Transverse colon (tissue), 4 donors: ENCODE measurements around the gene CSNK1G1. TPM values are rescaled to one million over a fixed set of nuclear protein-coding genes. Genes with fewer than 3 reads are reported as not detected.
A peak's percentile ranks its signal among the peaks of the same experiment; 100 is the strongest.
"Not testable (repeated sequence)": the region's sequence is repeated elsewhere in the genome, so short reads cannot be mapped to it uniquely, and the experiment has no call there.

Experiments used
- DNase-seq: peaks from one replicate; pipeline ENCODE4 v3.0.0-alpha.2; 2019
- H3K27ac ChIP-seq, 4 donors: fragments of 200-600 bp; sonication (generic); 2 replicates each; pipeline ENCODE4 v1.5.1; 2016 to 2018; ENCODE audit warnings: inconsistent platforms in 4 of 4
- H3K27me3 ChIP-seq: fragments of 200-600 bp; sonication (generic); 2 replicates; pipeline ENCODE4 v1.5.1; 2017; ENCODE audit warnings: inconsistent platforms
- H3K36me3 ChIP-seq, 4 donors: fragments of 200-600 bp; sonication (generic); 2 replicates each; pipeline ENCODE4 v1.5.1; 2017 to 2019; ENCODE audit warnings: inconsistent platforms in 4 of 4
- H3K4me1 ChIP-seq, 4 donors: fragments of 200-600 bp; sonication (generic); 2 replicates each; pipeline ENCODE4 v1.5.1; 2017 to 2020; ENCODE audit warnings: inconsistent platforms in 4 of 4
- H3K4me3 ChIP-seq, 4 donors: fragments of 200-600 bp; sonication (generic); 1 replicate in 1 of 4; 2 replicates in 3 of 4; pipeline versions ENCODE4 v1.5.1 to v1.6.1; 2017 to 2019; ENCODE audit warnings: inconsistent platforms in 4 of 4
- H3K9me3 ChIP-seq, 2 donors: fragments of 200-600 bp; sonication (generic); 2 replicates each; pipeline ENCODE4 v1.5.1; 2017 to 2019; ENCODE audit warnings: inconsistent platforms in 2 of 2
- EP300 ChIP-seq: sonication (generic); formaldehyde crosslinking; IDR thresholded peaks from one replicate; pipeline ENCODE4 v1.6.1; 2017; ENCODE audit warnings: antibody characterized with exemption, low read depth
- POLR2A ChIP-seq: fragments of 450-650 bp; IDR thresholded peaks from one replicate; pipeline ENCODE4 v1.6.1; 2016; ENCODE audit warnings: antibody characterized with exemption, mild to moderate bottlenecking, moderate library complexity
- POLR2AphosphoS5 ChIP-seq, 3 donors: sonication (generic); formaldehyde crosslinking; IDR thresholded peaks; one replicate each; pipeline ENCODE4 v1.6.1; 2016; ENCODE audit warnings: antibody characterized with exemption in 3 of 3
- WGBS, 2 donors: methylation state at CpG; one replicate each; pipeline ENCODE4 v1.1.5; 2018; ENCODE audit warnings: low coverage in 1 of 2; 5-methylcytosine and 5-hydroxymethylcytosine counted together
- in situ Hi-C, 4 donors: fragments of 200-750 bp; cut with MboI; loops; one replicate each; pipeline versions ENCODE4 v1.15.0 to v1.15.1; 2017; ENCODE audit warnings: low sequenced_read_pairs in 3 of 4, low pct_ligation_motif_present in 1 of 4, low pct_unique_long_range_greater_than_20kb in 1 of 4
- intact Hi-C: fragments of 100-400 bp; cut with DNase I; formaldehyde crosslinking; loops from one replicate; pipeline ENCODE4 v1.15.1; 2023; ENCODE audit warnings: low total_unique reads
- total RNA-seq, 4 donors: library from RNA; depleted of rRNA; stranded (reverse); fragments of >200 nt; gene quantifications; one replicate each; pipeline ENCODE4 v1.1.0, GENCODE V29; 2016
- TF ChIP-seq, protein P1 (sequence below), 5 experiments: fragments of 200-600 bp in 3 of 5; fragments of 450-650 bp in 2 of 5; sonication (generic) in 3 of 5; IDR thresholded peaks; 1 replicate in 2 of 5; 2 replicates in 3 of 5; pipeline ENCODE4 v1.5.1; 2016 to 2017; ENCODE audit warnings: antibody characterized with exemption in 5 of 5, inconsistent platforms in 3 of 5, mild to moderate bottlenecking in 2 of 5, moderate library complexity in 1 of 5

Gene CSNK1G1
- total RNA-seq: 10 to 100 TPM in 3 of 4 donors, 1 to 10 TPM in 1; 6.2 to 34.4 (median 19.7) TPM

DNA sequence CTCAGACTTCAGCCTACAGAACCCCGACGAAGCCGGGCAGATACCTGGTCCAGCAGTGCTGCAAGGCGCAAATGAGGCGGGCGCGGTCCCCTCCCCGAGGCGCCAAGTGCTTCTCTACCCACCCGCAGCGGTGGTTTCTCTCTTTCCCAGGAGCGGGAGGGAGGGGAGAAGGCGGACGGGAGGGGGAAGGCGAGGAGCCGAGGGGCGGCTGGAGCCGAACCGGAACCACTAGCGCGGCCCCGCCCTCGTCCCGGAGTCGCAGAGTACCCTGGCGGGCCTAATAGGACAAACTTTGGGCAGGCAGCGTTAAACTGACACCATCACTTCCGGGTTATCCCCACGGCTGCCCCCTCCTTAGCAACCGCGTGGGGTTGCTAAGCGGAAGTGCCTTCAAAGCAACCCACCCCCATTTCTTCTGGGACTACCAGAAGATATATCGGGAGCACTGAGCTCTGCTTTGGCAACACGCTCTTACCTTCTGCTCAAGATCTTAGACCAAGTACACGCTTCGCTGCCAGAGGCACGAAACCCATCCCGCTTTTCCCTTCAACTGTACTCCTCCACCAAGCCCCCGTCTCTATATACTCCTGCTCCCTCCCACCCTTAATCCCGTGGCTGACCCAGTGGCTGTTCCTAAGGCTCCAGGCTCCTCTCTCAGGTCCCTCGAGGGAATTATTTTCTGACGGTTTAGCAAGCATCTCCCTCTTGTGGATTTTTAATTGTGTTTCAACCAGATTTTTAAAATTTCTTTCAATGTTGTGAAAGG, at the start of gene CSNK1G1:
TSS of gene CSNK1G1 (minus strand) at position 230 of the 766 bp plus-strand sequence. CDS start 55,674 bp downstream, outside the sequence.
- intact Hi-C loops (no loop called here), in situ Hi-C loops (loop anchor here in 2 of 4 donors (10.0 to 25.0 kb wide), 2 partner anchors 141 to 144 kb away; no protein-coding TSS in a partner anchor)
- no peaks in the 10 kb centered on the region for H3K36me3 ChIP-seq
- peak within 1 kb of the TSS; percentile 76 to 88 (median 82) for H3K4me3 ChIP-seq
- DNase-seq: peak; percentile 93
- H3K9me3 ChIP-seq: no peaks in the 10 kb centered on the region
- peak; percentile 43 for TF ChIP-seq POLR2A
- TF ChIP-seq EP300: no peak
- peak; percentile 43 to 49 (median 44) for TF ChIP-seq POLR2AphosphoS5 (IDR thresholded peaks at IDR 0.05)
- TF ChIP-seq, protein P1, sequence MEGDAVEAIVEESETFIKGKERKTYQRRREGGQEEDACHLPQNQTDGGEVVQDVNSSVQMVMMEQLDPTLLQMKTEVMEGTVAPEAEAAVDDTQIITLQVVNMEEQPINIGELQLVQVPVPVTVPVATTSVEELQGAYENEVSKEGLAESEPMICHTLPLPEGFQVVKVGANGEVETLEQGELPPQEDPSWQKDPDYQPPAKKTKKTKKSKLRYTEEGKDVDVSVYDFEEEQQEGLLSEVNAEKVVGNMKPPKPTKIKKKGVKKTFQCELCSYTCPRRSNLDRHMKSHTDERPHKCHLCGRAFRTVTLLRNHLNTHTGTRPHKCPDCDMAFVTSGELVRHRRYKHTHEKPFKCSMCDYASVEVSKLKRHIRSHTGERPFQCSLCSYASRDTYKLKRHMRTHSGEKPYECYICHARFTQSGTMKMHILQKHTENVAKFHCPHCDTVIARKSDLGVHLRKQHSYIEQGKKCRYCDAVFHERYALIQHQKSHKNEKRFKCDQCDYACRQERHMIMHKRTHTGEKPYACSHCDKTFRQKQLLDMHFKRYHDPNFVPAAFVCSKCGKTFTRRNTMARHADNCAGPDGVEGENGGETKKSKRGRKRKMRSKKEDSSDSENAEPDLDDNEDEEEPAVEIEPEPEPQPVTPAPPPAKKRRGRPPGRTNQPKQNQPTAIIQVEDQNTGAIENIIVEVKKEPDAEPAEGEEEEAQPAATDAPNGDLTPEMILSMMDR (IDR thresholded peaks at IDR 0.05): peak; percentile 19 to 65 (median 41)
- WGBS, 2 donors: 0% methylated on average over 9 to 26 of the region's 42 CpGs
- peak within 1 kb of the TSS; percentile 73 to 89 (median 81) for H3K27ac ChIP-seq
- H3K27me3 ChIP-seq: no peaks in the 10 kb centered on the region
- H3K4me1 ChIP-seq: peaks cover 5 to 18% (median 15%) of the 10 kb centered on the region in 4 donors

DNA sequence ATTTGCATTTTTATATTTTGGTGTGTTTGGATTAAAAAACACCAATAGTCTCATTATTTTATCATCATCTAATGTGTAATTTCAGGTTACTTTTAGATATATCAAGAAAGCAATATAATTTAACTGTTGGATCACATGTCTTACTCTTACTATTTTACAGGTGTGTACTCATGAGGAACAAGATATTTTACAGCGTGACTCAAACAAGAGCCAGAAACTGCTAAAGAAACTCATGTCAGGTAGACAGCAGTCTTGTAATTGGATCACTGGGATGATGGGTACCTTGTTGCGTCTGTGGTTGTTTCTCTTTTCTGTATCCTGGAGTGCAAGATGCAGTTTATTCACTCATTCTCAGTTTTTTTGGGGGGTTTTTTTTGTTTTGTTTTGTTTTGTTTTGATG, 44.6 kb upstream of the CSNK1G1 start:
- Histone ChIP-seq H3K27ac (no peak overlapping the region), H3K27me3 (no peaks in the 10 kb centered on the region), H3K4me1 (no peaks in the 10 kb centered on the region), H3K36me3 (peaks cover 0 to 79% (median 31%) of the 10 kb centered on the region in 4 donors), H3K4me3 (no peak overlapping the region), H3K9me3 (no peaks in the 10 kb centered on the region)
- TF ChIP-seq POLR2A (no peak), POLR2AphosphoS5 (IDR thresholded peaks at IDR 0.05) (no peak), EP300 (no peak)
- TF ChIP-seq, protein P1 (IDR thresholded peaks at IDR 0.05): no peak
- DNase-seq: no peak
- in situ Hi-C loops (loop anchor here in 1 of 4 donors (25.0 kb wide), 1 partner anchor 612 kb away; no protein-coding TSS in a partner anchor), intact Hi-C loops (no loop called here)
- 92 to 96% methylated on average over 2 of the region's 2 CpGs for WGBS, 2 donors

DNA sequence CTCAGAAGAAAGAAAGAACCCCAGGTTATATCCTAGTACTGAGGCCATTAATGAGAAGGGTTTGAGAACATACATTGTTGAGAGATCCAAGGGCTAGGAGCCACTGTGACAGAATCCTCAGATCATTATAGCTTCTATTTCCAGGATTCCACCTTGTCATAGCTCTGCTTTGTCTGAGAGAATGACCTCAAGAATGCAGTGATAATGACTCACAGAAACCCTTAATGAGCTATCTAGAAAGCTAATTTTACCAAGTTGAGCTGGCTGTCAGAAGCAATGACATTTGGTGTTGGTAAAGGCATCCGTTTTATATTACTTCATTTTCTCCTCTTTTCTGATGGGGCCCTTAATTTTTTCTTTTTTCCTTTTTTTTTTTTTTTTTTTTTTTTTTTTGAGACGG, 42.6 kb upstream of the CSNK1G1 start:
- in situ Hi-C loops (no loop called here), intact Hi-C loops (no loop called here)
- H3K27ac ChIP-seq: no peak overlapping the region
- 95 to 100% methylated on average over 1 to 2 of the region's 2 CpGs for WGBS, 2 donors
- DNase-seq: no peak
- TF ChIP-seq POLR2AphosphoS5 (IDR thresholded peaks at IDR 0.05) (no peak), POLR2A (no peak), EP300 (no peak)
- H3K4me1 ChIP-seq: no peaks in the 10 kb centered on the region
- no peaks in the 10 kb centered on the region for H3K27me3 ChIP-seq
- peaks cover 0 to 87% (median 37%) of the 10 kb centered on the region in 4 donors for H3K36me3 ChIP-seq
- H3K4me3 ChIP-seq: no peak overlapping the region
- no peaks in the 10 kb centered on the region for H3K9me3 ChIP-seq

DNA sequence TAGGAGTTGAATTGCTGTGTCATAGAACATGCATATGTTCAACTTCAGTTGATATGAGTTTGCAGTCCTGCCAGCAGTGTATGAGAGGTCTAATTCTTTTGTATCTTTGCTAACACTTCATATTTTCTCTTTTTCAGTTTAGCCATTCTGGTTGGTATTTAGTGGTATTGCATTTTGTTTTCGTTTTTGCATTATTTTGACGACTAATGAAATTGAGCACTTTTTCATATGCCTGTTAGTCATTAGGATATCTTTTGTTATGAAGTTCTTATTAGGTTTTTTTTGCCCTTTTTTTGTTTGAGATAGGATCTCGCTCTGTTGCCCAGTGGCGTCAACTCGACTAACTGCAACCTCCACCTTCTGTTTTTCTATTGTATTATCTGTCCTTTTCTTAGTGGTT, 40.8 kb upstream of the CSNK1G1 start:
- Histone ChIP-seq H3K4me1 (no peaks in the 10 kb centered on the region), H3K36me3 (peaks cover 0 to 74% (median 32%) of the 10 kb centered on the region in 4 donors), H3K4me3 (no peak overlapping the region), H3K27ac (no peak overlapping the region), H3K27me3 (no peaks in the 10 kb centered on the region), H3K9me3 (no peaks in the 10 kb centered on the region)
- WGBS, 2 donors: 96 to 98% methylated on average over 4 to 5 of the region's 5 CpGs
- TF ChIP-seq POLR2AphosphoS5 (IDR thresholded peaks at IDR 0.05) (no peak), EP300 (no peak), POLR2A (no peak)
- TF ChIP-seq, protein P1 (IDR thresholded peaks at IDR 0.05): no peak
- DNase-seq: no peak
- in situ Hi-C loops: no loop called here
- intact Hi-C loops: no loop called here

DNA sequence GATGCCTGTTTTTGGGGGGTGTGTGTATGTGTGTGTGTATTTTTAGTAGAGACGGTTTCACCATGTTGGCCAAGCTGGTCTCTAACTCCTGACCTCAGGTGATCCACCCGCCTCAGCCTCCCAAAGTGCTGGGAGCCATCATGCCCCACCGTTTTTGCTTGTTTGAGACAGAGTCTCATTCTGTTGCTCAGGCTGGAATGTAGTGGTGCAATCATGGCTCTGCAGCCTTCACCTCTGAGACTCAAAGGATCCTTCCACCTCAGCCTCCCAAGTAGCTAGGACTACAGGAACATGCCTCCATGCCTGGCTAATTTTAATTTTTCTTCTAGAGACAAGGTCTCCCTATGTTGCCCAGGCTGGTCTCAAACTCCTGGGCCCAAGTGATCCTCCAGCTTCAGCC, 36.5 kb upstream of the CSNK1G1 start:
- intact Hi-C loops, in situ Hi-C loops, H3K27me3 ChIP-seq, H3K9me3 ChIP-seq, H3K4me3 ChIP-seq, H3K27ac ChIP-seq, DNase-seq: not testable (repeated sequence)
- peaks cover 8 to 14% (median 11%) of the 10 kb centered on the region in 4 donors for H3K4me1 ChIP-seq
- 77% methylated on average over 3 of the region's 3 CpGs; no CpG with 5 or more reads in 1 of the 2 donors for WGBS, 2 donors
- peaks cover 0 to 32% (median 12%) of the 10 kb centered on the region in 4 donors for H3K36me3 ChIP-seq
